ENCODE data around the gene NAT8.
"Not testable (repeated sequence)": the region's sequence is repeated elsewhere in the genome, so short reads cannot be mapped to it uniquely, and the experiment has no call there.

The NAT8 gene, protein sequence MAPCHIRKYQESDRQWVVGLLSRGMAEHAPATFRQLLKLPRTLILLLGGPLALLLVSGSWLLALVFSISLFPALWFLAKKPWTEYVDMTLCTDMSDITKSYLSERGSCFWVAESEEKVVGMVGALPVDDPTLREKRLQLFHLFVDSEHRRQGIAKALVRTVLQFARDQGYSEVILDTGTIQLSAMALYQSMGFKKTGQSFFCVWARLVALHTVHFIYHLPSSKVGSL

DNA sequence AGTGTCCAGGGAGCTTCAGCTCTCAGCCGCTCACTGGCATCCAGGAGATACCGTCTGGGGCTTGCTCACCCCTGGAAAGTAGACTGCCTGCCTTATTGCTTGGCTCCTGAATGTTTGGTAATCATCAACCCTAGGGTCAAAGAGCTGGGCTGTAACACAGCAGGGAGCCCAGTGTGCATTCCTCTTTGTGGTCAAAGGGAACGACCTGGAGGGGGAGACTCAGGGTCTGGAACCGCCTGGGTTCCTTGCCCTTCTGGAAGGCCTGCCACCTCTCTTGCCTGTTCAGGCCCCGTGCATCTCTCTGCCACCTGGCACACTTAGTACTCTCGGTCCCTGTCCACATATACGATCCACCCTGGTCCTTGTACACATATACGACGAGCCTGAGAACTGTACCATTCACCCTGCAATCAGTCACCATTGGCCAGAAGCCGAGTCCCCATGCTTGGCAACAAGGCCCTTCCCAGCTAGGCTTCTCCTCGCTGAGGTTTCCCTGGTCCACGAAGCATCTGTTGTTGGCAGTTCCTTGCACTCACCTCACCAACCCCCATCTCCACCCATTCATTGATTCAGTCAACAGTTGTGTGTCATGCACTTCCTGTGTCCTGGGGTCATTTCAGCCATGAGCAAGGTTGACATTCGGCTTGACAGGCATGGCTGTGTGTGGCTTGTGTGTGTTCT lies at the start of gene NAT8:
NAT8 (minus strand) TSS at position 85 of the 681 bp plus-strand sequence. CDS start 794 bp downstream, outside the sequence.
- DNase-seq = no peak

DNA sequence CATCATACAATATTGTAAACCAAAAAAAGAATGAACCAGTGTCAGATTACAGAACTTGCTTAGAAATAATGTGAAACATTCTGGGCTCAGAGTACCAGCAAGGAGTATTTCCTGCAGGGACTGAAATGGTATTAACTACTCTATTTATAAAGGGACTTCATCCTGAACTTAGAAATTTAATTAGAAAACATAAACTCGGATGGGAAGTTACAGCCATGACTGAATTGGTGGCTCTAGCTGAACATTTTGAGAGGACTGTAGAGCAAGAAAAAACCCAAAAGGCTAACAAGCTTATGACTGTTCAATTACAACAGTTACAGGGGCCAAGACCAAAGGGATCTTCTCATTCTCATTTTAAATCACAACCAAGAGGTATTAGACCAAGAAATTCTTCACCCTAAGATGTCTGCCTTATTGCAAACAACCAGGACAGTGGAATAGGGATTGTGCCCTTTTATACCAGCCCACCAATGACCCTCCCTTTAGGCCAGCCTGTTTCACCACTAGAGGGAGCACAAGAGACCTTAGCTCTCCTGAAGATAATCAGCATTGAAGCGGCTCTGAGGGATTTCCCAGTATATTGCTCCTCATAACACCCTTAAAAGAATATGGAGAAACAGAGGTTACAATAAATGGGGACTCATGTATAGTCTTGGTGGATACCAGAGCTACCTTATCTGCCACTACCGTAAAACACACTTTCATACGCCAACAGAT lies 48.3 kb upstream of the NAT8 start:
- DNase-seq = peak; percentile 3

DNA sequence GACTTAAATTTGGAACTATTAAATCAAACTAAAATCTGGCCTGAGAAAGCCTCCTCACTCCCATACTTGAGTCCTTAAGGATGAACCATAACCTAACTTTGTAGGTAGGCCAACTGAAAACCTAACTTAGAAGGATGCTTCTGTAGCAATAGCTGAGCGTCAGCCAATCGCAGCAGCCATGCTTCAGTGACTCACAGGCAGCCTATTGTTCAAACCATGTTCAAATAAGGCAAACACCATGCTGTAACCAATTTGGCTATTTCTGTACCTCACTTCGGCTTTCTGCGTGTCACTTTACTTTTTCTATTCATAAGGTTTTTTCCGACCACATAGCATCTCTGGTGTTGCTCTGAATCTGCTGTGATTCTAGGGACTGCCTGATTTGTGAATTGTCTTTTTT lies 46.3 kb upstream of the NAT8 start:
- not testable (repeated sequence) for DNase-seq

DNA sequence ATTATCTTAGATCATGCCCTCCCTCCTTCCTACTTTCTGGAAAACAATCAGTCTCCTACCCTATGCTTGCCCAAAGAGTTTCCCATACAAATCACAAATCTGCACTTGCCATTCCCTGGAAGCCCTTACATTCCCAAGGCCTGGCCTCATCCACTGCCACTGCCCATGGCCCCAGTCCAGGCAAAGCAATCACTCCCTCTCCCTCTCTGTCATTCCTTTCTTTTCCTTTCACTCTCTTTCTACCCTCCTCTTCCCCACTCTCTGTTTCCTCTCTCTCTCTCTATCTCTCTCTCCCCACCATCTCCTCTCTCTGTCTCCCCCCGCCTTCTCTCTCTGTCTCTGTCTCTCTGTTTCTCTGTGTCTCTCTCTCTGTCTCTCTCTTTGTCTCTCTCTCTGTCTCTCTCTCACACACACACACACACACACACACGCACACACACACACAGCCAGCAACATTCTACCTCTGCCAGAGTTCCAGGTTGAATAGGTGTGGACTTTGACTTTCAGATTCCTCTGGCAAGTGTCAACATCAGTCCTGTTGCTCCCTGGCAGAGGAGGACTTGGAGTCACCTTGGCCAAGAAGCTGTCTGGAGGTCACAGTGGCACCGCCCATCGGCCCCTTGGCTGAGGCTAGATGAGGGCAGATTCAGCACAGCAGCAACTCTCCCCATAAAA lies 43.7 kb upstream of the NAT8 start:
- DNase-seq = no peak

DNA sequence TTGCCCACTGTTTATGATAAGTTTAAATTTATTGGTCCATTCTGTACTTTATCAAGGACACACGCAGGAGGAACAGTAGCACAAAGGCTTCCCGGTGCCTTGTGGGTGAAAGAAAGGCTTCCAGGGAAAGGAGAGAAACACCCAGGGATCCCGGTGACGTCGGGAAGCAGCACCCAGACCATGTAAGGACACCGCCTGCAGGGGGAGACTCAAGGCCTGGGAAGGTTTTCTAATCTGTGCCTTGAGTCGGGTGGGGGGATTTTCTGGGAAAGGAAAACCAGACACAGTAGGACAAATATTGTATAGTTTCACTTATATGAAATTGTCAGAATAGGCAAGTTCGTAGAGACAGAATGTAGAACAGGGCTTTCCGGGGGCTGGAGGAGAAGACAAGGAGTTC lies 42.7 kb upstream of the NAT8 start:
- DNase-seq = not testable (repeated sequence)

DNA sequence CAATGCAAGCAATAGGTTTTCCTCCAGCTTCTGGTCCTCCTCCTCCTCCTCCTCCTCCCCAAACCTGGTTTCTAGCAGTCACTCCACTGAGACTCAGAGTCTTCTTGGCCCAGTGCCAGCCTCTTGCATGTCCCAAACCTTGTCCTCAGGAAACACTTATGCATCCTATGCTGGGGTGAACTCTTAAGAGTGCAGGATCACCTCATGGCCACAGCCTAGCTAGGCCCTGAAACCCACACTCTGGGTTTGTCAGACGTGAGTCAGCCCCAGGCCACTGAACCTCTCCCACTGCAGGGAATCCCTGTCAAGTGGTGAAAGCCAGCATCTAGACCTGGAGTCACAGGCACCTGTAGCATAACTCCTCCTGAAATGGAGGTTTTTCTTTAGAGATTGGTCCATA lies 42.1 kb upstream of the NAT8 start:
- DNase-seq = not testable (repeated sequence)

DNA sequence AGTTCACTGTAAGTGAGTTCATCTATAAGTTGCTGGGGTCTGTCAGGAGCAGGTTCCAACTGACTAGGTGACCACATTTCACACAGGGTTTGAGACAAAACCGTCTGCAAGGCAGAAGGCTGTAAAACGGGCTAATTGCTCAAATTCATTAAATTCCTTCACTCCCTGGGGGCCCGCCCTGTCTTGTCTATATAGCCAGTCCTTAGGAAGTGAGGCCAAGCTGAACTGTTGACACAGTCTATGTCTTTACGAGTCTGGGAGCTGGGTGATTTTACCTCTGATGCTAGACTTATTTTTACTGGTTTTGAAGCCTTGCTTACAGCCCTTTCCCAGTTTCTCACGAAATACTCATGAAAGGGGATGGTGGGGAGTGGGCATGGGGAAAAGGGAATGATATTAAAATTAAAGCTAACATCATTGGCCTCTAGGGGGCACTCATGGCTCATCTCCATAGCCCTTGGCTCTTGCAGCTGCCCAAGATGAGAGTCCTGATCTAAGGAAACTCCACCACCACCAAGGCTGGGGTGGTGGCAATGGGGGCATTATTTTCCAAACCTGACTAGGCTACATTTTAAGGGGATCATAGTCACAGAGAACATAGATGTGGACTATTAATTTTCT lies 37.8 kb upstream of the NAT8 start:
- peak; percentile 29 for DNase-seq

DNA sequence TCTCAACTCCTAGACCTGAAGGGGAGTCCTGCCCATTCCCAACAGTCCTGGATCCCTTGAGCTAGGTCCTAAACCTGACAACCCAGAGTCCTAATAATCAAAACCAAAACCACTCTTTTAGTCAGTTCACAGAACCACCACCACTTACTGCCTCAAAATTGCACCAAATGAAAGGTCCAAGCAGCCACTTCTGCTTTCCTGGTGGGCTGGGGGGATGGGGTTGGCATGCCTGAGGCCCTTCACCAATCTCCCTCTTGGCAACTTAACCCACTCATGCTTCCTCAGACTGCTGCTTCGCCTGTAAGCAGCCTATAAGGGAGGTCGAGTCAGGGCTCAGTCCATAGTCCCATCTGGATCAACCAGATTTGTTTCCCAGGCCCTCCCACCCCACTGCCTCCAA lies 37.0 kb upstream of the NAT8 start:
- DNase-seq = not testable (repeated sequence)

DNA sequence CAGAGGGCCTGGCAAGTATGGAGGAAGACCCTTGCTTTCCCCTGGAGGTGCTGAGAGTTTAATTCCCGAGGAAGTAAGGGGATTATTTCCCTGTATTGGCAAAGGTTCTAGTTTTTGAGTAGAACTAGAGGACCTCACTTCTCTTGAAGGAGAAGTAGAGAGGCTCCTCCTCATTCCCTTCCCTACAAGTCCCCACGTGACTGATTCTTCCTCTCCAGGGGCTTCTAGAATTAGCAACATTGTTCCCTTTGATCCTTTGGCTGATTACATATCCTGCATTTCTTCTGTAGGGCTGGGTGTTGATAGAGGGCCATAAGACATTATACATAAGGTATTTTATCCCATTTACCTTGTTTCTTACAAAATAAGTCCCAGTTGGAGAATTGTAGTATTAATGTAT lies 35.8 kb upstream of the NAT8 start:
- DNase-seq = not testable (repeated sequence)

DNA sequence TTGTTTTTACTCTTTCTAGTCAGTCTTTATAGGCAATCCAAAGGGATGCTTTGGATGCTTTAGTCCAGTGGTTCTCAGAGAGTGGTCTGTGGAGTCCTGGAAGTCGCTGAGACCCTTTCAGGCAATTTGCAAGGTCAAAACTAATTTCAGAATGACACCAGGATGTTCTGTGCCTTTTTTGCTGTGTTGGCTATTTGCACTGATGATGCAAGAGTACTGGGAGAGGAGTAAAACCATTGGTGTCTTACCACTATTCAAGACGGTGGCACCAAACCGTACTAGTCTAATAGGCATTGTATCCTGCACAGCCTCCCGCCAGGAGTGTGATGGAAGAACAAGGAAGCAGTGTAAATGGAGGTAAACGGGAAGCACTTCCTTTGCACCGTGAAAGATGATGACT lies 34.0 kb upstream of the NAT8 start:
- DNase-seq = not testable (repeated sequence)

DNA sequence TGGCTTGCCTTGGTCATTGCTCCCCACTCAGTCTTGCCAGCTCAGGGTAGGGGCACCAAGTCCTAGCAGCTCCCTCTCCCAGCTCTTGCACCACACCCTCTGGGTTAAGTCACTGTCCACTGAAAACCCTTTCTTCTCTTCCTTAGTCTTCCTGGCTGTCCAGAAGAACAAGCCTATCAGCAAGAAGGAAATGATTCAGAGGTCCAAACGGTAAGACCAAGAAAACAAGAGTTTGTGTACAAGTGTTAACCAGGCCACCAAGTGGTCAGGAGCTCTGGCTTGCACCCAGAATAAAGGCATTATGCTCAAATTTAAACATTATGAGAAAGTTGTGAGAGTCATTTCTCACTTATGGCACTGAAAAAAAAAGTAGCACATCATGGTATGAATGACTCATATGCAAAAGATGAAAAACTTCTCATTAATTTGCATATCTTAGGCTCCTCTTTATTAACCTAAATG lies 32.5 kb upstream of the NAT8 start:
- not testable (repeated sequence) for DNase-seq

DNA sequence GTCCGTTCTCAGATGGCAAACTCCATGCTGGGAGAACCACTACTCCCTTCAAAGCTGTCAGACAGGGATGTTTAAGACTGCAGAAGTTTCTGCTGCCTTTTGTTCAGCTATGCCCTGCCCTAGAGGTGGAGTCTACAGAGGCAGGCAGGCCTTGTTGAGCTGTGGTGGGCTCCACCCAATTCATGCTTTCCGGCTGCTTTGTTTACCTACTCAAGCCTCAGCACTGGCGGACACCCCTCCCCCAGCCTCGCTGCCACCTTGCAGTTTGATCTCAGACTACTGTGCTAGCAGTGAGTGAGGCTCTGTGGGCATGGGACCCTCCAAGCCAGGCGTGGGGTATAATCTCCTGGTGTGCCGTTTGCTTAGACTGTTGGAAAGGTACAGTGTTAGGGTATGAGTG lies 27.8 kb upstream of the NAT8 start:
- not testable (repeated sequence) for DNase-seq

DNA sequence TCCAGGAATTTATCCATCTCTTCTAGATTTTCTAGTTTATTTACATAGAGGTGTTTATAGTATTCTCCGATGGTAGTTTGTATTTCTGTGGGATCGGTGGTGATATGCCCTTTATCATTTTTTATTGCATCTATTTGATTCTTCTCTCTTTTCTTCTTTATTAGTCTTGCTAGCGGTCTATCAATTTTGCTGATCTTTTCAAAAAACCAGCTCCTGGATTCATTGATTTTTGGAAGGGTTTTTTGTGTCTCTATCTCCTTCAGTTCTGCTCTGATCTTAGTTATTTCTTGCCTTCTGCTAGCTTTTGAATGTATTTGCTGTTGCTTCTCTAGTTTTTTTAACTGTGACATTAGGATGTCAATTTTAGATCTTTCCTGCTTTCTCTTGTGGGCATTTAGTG lies 25.0 kb upstream of the NAT8 start:
- DNase-seq = not testable (repeated sequence)

DNA sequence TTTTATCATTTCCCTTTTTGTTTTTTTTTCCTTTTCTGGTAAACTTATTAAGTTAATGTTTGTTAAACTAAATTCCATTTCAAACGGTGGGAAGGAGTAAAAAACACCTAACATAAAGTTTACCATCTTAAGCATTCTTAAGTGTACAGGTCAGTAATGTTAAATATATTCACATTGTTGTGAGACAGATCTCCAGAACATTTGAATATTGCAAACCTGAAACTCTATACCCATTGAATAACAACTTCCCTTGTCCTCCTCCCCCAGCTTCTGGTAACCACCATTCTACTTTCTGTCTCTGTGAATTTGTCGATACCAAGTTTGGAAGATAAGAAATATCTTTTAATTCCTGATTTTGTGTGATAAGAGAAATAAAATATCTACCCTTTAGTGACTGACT lies 12.0 kb upstream of the NAT8 start:
- no peak for DNase-seq

DNA sequence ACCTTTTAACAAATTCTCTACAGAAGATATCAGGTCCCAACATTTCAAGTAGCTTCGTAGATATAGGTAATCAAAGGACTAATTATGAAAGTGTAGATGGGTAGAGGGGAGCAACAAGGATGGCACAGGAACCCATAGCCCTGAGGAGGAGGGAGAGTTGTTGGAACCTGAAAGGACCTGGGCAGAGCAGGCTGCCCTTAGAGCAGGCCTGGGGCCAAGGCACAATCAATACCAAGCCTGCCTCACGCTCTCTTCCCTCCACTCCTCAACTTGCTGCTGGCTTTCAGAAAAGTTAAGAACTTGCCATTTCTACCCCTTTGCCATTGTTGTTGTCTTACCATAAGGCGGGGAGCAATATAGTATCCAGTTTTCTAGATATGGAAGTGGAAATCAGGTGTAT lies 10.1 kb upstream of the NAT8 start:
- DNase-seq = no peak

DNA sequence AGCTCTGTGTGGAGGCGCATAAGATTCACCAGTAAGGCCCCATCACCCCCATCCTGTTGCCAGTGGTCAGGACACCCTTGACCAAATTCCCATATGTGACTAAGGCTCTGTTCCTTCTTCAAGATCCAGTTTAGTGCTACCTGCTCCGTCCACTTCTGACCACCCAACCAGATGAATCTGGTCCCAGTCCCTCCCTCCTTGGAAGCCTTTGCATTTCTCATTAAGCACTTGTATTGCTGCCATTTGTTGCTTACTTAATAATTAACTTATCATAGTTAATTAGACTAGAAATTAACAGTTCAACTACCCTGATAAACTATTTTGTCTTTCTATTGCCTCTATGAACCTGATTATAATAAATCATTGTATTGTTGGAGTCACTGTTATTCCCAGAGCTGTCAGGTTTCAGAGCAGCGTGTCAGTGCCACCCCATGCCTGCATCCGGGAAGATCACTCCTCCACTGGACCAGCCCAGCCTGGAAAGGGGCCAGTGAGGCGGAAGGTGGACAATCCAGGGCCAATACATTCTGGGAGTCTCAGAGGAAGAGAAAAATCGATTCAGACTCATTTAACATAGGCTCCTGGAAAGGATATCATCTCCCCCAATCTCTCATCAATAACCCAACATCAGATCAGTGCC lies 9.5 kb upstream of the NAT8 start:
- DNase-seq = no peak

DNA sequence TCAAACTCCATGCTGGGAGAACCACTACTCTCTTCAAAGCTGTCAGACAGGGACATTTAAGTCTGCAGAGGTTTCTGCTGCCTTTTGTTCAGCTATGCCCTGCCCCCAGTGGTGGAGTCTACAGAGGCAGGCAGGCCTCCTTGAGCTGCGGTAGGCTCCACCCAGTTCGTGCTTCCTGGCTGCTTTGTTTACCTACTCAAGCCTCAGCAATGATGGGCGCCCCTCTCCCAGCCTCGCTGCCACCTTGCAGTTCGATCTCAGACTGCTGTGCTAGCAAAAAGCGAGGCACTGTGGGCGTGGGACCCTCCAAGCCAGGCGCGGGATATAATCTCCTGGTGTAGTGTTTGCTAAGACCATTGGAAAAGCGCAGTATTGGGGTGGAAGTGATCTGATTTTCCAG lies 5.5 kb upstream of the NAT8 start:
- DNase-seq = not testable (repeated sequence)

DNA sequence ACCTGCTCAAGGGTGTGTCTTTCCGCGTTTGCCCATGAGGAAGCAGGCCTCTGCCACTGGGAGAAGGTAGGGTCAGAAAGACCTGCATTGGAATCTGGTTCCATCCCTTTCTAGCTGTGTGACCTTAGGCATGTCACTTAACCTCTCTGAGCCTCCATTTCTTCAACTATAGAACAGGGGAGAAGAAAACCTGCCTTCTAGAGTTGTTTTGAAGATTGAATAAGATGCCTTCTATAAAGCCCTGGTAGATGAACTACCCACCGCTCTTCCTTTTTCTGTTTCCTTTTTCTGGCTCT lies 507 bp downstream of the NAT8 start:
- DNase-seq = no peak

DNA sequence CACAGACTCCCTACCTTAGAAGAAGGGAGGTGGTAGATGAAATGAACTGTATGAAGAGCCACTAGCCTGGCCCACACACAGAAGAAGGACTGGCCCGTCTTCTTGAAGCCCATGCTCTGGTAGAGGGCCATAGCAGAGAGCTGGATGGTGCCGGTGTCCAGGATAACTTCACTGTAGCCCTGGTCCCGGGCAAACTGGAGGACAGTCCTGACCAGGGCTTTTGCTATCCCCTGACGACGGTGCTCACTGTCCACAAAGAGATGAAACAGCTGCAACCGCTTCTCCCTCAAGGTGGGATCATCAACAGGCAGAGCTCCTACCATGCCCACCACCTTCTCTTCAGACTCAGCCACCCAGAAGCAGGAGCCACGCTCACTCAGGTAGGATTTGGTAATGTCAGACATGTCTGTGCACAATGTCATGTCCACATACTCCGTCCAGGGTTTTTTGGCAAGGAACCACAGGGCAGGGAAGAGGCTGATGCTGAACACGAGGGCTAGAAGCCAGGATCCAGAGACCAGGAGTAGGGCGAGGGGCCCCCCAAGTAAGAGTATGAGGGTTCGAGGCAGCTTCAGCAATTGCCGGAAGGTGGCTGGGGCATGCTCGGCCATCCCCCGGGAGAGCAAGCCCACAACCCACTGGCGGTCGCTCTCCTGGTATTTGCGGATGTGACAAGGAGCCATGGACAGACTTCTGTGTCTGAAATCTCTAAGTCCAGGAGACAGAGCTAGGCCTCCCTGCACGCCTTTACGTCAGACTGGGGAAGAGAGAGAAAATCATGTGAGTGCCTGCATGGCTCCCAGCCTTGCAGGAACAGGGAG lies 1.1 kb downstream of the NAT8 start:
- DNase-seq = no peak

DNA sequence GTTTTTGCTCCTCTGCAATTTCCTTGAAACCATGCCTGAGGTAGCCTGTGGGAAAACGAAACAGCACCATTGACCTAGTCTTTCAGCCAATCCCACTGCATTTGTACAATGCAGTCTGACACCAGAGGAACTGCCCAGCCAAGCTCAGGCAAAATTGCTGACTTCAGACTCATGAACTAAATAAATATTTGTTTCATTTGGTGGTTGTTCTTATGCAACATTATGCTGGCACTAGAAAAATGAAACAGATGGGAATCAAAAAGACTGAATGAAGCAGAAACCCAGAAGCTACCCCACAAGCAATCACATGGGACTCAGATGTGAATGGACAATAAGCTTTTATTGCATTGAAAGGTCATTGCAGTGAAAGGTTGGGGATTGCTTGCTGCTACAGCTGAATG lies 1.7 kb downstream of the NAT8 start:
- peak; percentile 35 for DNase-seq

DNA sequence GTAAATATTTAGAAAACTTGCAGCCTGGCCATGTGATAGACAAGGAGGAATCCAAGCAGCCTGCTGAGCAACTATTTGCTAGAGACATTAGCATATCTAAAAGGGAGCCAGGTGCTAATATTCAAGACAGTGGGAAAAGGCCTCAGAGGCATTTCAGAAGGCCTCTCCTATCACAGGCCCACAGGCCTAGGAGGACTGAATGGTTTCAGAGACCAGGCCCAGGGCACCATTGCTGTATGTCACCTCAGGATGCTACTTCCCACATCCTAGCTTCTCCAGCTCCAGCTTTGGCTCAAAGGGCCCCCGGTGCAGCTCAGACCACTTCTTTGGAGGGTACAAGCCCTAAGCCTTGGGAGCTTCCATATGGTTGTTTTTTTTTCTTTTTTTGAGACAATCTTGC lies 3.8 kb downstream of the NAT8 start:
- no peak for DNase-seq

DNA sequence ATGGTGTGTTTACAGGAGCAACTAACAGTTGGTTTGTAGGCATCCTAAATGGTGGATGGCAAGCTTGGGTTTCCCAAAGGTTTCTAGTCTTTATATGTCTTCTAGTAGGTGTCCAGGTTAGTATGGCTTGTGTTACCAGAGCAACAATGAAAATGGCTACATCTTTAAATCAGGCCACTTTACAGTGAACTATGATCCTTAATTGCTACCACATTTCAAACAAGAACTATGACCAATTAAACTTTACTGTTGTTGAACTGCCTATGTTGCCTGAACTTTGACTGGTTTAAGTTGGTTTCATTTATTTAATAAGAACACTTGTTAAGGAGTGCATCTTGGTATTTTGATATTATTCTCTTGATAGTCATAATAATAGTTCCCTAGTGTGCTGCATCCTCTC lies 5.2 kb downstream of the NAT8 start:
- DNase-seq = not testable (repeated sequence)

All from midbrain (tissue), 1 donor.